ENCODE results near the gene SLC34A3.

- TF ChIP-seq, protein P1, sequence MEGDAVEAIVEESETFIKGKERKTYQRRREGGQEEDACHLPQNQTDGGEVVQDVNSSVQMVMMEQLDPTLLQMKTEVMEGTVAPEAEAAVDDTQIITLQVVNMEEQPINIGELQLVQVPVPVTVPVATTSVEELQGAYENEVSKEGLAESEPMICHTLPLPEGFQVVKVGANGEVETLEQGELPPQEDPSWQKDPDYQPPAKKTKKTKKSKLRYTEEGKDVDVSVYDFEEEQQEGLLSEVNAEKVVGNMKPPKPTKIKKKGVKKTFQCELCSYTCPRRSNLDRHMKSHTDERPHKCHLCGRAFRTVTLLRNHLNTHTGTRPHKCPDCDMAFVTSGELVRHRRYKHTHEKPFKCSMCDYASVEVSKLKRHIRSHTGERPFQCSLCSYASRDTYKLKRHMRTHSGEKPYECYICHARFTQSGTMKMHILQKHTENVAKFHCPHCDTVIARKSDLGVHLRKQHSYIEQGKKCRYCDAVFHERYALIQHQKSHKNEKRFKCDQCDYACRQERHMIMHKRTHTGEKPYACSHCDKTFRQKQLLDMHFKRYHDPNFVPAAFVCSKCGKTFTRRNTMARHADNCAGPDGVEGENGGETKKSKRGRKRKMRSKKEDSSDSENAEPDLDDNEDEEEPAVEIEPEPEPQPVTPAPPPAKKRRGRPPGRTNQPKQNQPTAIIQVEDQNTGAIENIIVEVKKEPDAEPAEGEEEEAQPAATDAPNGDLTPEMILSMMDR (IDR thresholded peaks at IDR 0.05) = no peak
- TF ChIP-seq POLR2A (IDR thresholded peaks at IDR 0.05; ENCODE audit: low read depth) = peak; percentile 51
Measured at GRCh38 chr9:137240318-137240840, 9.7 kb downstream of the SLC34A3 start.
